HEK293 (cell line): ENCODE results near the gene LLGL1.

Source experiments
- CTCF ChIA-PET: fragments of 350-600 bp; formaldehyde crosslinking; extraction: SDS; loops from one replicate; lab custom pipeline; 2021; ENCODE audit warnings: antibody characterized with exemption; lab: Yijun Ruan, JAX
- POLR2A ChIA-PET: fragments of 300-600 bp; formaldehyde crosslinking; extraction: SDS; loops from one replicate; lab custom pipeline; 2020; ENCODE audit warnings: antibody characterized with exemption, inconsistent platforms; lab: Yijun Ruan, JAX
- H3K27ac ChIP-seq: fragments of 200-500 bp; sonication (Bioruptor generic); 2 replicates; pipeline ENCODE4 v1.5.1; 2014; ENCODE audit warnings: low read depth, low read length, control low read depth, inconsistent platforms; ENCODE audit errors: extremely low read depth
- H3K36me3 ChIP-seq, 2 experiments: fragments of 200-500 bp in 1 of 2; sonication (Bioruptor generic) in 1 of 2; 1 replicate in 1 of 2; 2 replicates in 1 of 2; pipeline ENCODE4 v1.5.1; 2014 to 2017; ENCODE audit warnings: inconsistent platforms in 2 of 2, low read length in 2 of 2; ENCODE audit not compliant: control insufficient read depth in 2 of 2, insufficient read depth in 1 of 2
- H3K4me1 ChIP-seq: fragments of 200-500 bp; sonication (Bioruptor generic); 2 replicates; pipeline ENCODE4 v1.5.1; 2014; ENCODE audit warnings: mild to moderate bottlenecking, low read length, inconsistent platforms; ENCODE audit not compliant: control insufficient read depth, insufficient read depth
- H3K4me3 ChIP-seq: 2 replicates; pipeline ENCODE4 v1.5.1; 2011; ENCODE audit warnings: low read depth, mild to moderate bottlenecking, control low read depth, low read length, moderate library complexity
- H3K9me3 ChIP-seq: fragments of 200-500 bp; sonication (Bioruptor generic); 2 replicates; pipeline ENCODE4 v1.5.1; 2014; ENCODE audit warnings: low read depth, low read length, inconsistent platforms; ENCODE audit not compliant: control insufficient read depth, insufficient read depth
- EGR2 ChIP-seq: fragments of 450-650 bp; formaldehyde crosslinking; IDR thresholded peaks from 2 replicates; pipeline ENCODE4 v1.5.1; 2016; ENCODE audit warnings: low read depth, missing biosample characterization, missing genetic modification characterization
- FEZF1 ChIP-seq: fragments of 450-650 bp; formaldehyde crosslinking; IDR thresholded peaks from 2 replicates; pipeline ENCODE4 v1.5.1; 2016; ENCODE audit warnings: missing biosample characterization, missing genetic modification characterization
- GLI2 ChIP-seq: fragments of 450-650 bp; formaldehyde crosslinking; IDR thresholded peaks from 2 replicates; pipeline ENCODE4; 2017; ENCODE audit warnings: missing biosample characterization, missing genetic modification characterization, low read depth, borderline replicate concordance
- GLIS2 ChIP-seq: fragments of 450-650 bp; formaldehyde crosslinking; IDR thresholded peaks from 2 replicates; pipeline ENCODE4 v1.5.1; 2016; ENCODE audit warnings: missing biosample characterization, missing genetic modification characterization
- IKZF3 ChIP-seq: fragments of 450-650 bp; IDR thresholded peaks from 2 replicates; pipeline ENCODE4 v1.5.0; 2018; ENCODE audit warnings: missing biosample characterization, mild to moderate bottlenecking, missing genetic modification characterization, moderate library complexity
- REST ChIP-seq: fragments of 450-650 bp; formaldehyde crosslinking; IDR thresholded peaks from 2 replicates; pipeline ENCODE4 v1.5.1; 2016; ENCODE audit warnings: missing biosample characterization, missing genetic modification characterization
- ZBTB11 ChIP-seq: fragments of 450-650 bp; formaldehyde crosslinking; conservative IDR thresholded peaks from 2 replicates; pipeline ENCODE4 v1.5.1; 2016; ENCODE audit warnings: low read depth, missing biosample characterization, missing genetic modification characterization
- ZBTB17 ChIP-seq: fragments of 450-650 bp; formaldehyde crosslinking; IDR thresholded peaks from 2 replicates; pipeline ENCODE4 v1.5.1; 2016; ENCODE audit warnings: missing biosample characterization, missing genetic modification characterization
- ZNF214 ChIP-seq: fragments of 450-650 bp; formaldehyde crosslinking; IDR thresholded peaks from 2 replicates; pipeline ENCODE4 v1.5.1; 2017; ENCODE audit warnings: missing biosample characterization, mild to moderate bottlenecking, missing genetic modification characterization, borderline replicate concordance
- ZNF221 ChIP-seq: fragments of 450-650 bp; formaldehyde crosslinking; IDR thresholded peaks from 2 replicates; pipeline ENCODE4 v1.5.1; 2017; ENCODE audit warnings: missing biosample characterization, missing genetic modification characterization, borderline replicate concordance
- ZNF248 ChIP-seq: fragments of 450-650 bp; formaldehyde crosslinking; IDR thresholded peaks from 2 replicates; pipeline ENCODE4 v1.5.1; 2017; ENCODE audit warnings: missing biosample characterization, missing genetic modification characterization
- ZNF341 ChIP-seq: fragments of 450-650 bp; formaldehyde crosslinking; IDR thresholded peaks from 2 replicates; pipeline ENCODE4; 2016; ENCODE audit warnings: low read depth, missing biosample characterization, missing genetic modification characterization
- ZNF416 ChIP-seq: fragments of 450-650 bp; formaldehyde crosslinking; IDR thresholded peaks from 2 replicates; pipeline ENCODE4 v1.5.1; 2016; ENCODE audit warnings: missing biosample characterization, missing genetic modification characterization
- ZNF433 ChIP-seq: fragments of 450-650 bp; formaldehyde crosslinking; IDR thresholded peaks from 2 replicates; pipeline ENCODE4 v1.5.1; 2016; ENCODE audit warnings: missing biosample characterization, missing genetic modification characterization, low read depth
- ZNF529 ChIP-seq: fragments of 450-650 bp; formaldehyde crosslinking; IDR thresholded peaks from 2 replicates; pipeline ENCODE4 v1.5.1; 2017; ENCODE audit warnings: missing genetic modification characterization, missing biosample characterization; ENCODE audit not compliant: insufficient replicate concordance
- ZNF580 ChIP-seq: fragments of 450-650 bp; formaldehyde crosslinking; IDR thresholded peaks from 2 replicates; pipeline ENCODE4 v1.5.1; 2016; ENCODE audit warnings: missing biosample characterization, missing genetic modification characterization
- ZNF629 ChIP-seq: fragments of 450-650 bp; formaldehyde crosslinking; IDR thresholded peaks from 2 replicates; pipeline ENCODE4 v1.5.1; 2017; ENCODE audit warnings: missing biosample characterization, missing genetic modification characterization
- ZNF768 ChIP-seq: fragments of 450-650 bp; formaldehyde crosslinking; IDR thresholded peaks from 2 replicates; pipeline ENCODE4 v1.5.1; 2018; ENCODE audit warnings: missing biosample characterization, mild to moderate bottlenecking, missing genetic modification characterization
- ZSCAN18 ChIP-seq: fragments of 450-650 bp; formaldehyde crosslinking; IDR thresholded peaks from 2 replicates; pipeline ENCODE4 v1.5.1; 2016; ENCODE audit warnings: missing biosample characterization, missing genetic modification characterization
- ZSCAN23 ChIP-seq: fragments of 450-650 bp; formaldehyde crosslinking; IDR thresholded peaks from 2 replicates; pipeline ENCODE4 v1.5.1; 2016; ENCODE audit warnings: missing biosample characterization, missing genetic modification characterization

Gene LLGL1

GRCh38 chr17:18235743-18236256, 10.4 kb downstream of the LLGL1 start (continued):
- TF ChIP-seq ZBTB11 (tag by site-specific recombination) (no peak), ZNF214 (tag by site-specific recombination) (no peak)

- H3K9me3 ChIP-seq: no peaks in the 10 kb centered on the region
- POLR2A ChIA-PET: interaction anchor here (0.6 kb wide), 1 partner anchor 8 kb away, joined by 3 read pairs; no protein-coding TSS in a partner anchor
- TF ChIP-seq ZNF221 (tag by site-specific recombination) (no peak), ZNF768 (tag by site-specific recombination) (no peak), ZSCAN23 (tag by site-specific recombination) (no peak), EGR2 (tag by site-specific recombination) (no peak), ZNF248 (no peak)
- H3K4me1 ChIP-seq: no peaks in the 10 kb centered on the region
- no peak overlapping the region for H3K4me3 ChIP-seq
- CTCF ChIA-PET: interaction anchor here (0.6 to 1.1 kb wide), 3 partner anchors 11 to 19 kb away, joined by 3 read pairs; no protein-coding TSS in a partner anchor
- H3K36me3 ChIP-seq: peaks cover 0 to 97% of the 10 kb centered on the region in 2 experiments; a peak in 2 of 3 replicates
- no peak overlapping the region for H3K27ac ChIP-seq
Measured at GRCh38 chr17:18236494-18236893, 11.1 kb downstream of the LLGL1 start.

- TF ChIP-seq ZNF629 (tag by site-specific recombination): no peak
- no peak for TF ChIP-seq REST (tag by site-specific recombination)
- no peak for TF ChIP-seq ZBTB17 (tag by site-specific recombination)
- no peak for TF ChIP-seq ZNF416 (tag by site-specific recombination)
- no peak for TF ChIP-seq GLI2
- no peak for TF ChIP-seq ZNF341 (tag by site-specific recombination)
- no peak for TF ChIP-seq ZNF529 (tag by site-specific recombination)
- TF ChIP-seq ZNF580 (tag by site-specific recombination): no peak
- no peak for TF ChIP-seq IKZF3 (tag by site-specific recombination)
- TF ChIP-seq FEZF1 (tag by site-specific recombination): no peak
- TF ChIP-seq ZSCAN18 (tag by site-specific recombination): no peak
- TF ChIP-seq ZNF433: no peak
- no peak for TF ChIP-seq GLIS2 (tag by site-specific recombination)
- no peak overlapping the region for H3K27ac ChIP-seq
- no peak overlapping the region for H3K4me3 ChIP-seq
- CTCF ChIA-PET: no interaction called here
- no peaks in the 10 kb centered on the region for H3K9me3 ChIP-seq
- peaks cover 0 to 98% of the 10 kb centered on the region in 2 experiments; a peak in 2 of 3 replicates for H3K36me3 ChIP-seq
- POLR2A ChIA-PET: no interaction called here
- H3K4me1 ChIP-seq: no peaks in the 10 kb centered on the region
Measured at GRCh38 chr17:18237461-18237860, 12.0 kb downstream of the LLGL1 start.
